ENCODE data around the gene MDFI. TPM values are rescaled to one million over a fixed set of nuclear protein-coding genes. Genes with fewer than 3 reads are reported as not detected.

Gene MDFI, protein sequence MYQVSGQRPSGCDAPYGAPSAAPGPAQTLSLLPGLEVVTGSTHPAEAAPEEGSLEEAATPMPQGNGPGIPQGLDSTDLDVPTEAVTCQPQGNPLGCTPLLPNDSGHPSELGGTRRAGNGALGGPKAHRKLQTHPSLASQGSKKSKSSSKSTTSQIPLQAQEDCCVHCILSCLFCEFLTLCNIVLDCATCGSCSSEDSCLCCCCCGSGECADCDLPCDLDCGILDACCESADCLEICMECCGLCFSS
- 0.44 and 5.3 TPM in 2 replicates for total RNA-seq (2012; rRNA removed)

DNA sequence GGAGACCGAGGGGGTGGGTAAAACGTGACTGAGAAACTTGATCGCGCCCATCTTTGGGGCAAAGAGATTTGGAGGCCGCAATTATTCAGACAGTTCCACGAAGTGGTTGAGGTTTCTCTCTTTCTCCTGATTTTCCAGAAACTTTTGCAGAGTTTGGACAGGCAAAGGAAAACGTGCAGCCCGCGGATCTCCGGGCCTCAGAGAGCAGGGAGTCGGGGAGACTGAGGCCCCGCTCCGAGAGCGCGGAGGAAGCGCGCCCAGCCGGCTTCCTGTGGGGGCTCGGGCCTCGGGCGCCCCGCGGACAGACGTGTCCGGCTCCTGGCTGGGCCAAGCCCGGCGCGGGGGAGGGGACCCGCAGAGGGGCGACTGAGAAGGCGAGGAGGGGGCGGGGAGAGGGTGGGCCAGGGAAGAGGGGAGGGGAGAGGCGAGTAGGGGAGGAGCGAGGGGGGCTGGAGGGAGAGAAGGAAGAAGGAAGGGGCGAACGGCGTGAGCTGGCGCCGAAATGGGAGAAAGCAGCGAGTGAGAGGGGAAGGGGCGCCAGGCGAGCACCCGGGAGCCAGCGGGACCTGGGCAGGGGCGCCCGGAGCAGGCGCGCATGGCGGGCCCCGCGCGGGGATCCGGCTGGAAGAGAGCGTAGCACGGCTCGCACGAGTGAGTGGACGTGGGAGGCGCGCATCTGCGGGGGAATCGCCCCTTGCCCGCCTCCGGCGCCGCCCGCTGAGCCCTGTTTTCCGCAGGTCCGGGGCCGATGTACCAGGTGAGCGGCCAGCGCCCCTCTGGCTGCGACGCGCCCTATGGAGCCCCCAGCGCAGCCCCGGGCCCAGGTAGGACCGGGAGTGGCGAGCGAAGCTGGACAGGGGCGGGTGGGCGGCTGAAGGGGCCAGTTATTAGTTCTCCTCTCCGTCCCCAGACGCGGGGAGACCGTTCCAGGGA, at the start of gene MDFI:
Gene MDFI, plus strand, starts transcription at position 467 of the 933 bp plus-strand sequence. Its CDS starts 282 bp downstream, at position 749.
- Histone ChIP-seq H3K4me1 (ENCODE audit: control insufficient read depth, insufficient read depth, low read length) (peaks cover 4% of the 10 kb centered on the region), H3K27me3 (ENCODE audit: control insufficient read depth, insufficient read depth, low read length) (peaks cover 96% of the 10 kb centered on the region), H3K9me3 (replicated peaks; ENCODE audit: low read length) (no peaks in the 10 kb centered on the region), H3K4me2 (ENCODE audit: low read length) (peak within 1 kb of the TSS; percentile 69), H3K36me3 (ENCODE audit: insufficient read depth, low read length) (no peaks in the 10 kb centered on the region), H3K4me3 (ENCODE audit: low read length) (peak within 1 kb of the TSS; percentile 42), H3K9ac (ENCODE audit: low read depth, low read length) (no peak within 1 kb of the TSS)

DNA sequence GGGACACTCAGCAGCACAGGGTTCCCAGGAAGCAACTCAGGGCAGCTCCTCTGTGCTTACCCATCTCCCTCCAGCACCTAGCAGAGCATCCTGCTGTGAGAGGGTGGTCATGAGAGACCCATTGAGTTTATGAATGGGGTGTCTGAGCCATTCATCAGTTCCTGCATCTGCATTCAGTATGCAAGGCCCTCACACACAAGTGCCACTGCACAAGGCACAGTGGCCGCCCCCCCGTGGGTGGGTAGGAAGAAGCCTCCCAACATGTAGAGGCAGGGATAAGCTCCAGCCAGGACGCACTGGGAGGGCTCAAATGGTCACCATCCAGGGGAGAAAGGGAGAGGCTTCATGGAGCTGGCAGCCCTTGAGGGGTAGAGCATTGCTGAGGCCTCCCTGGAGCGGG, 49.0 kb upstream of the MDFI start:
- Histone ChIP-seq H3K4me2 (ENCODE audit: low read length) (no peak overlapping the region), H3K27me3 (ENCODE audit: control insufficient read depth, insufficient read depth, low read length) (no peaks in the 10 kb centered on the region), H3K9ac (ENCODE audit: low read depth, low read length) (no peak overlapping the region), H3K4me1 (ENCODE audit: control insufficient read depth, insufficient read depth, low read length) (no peaks in the 10 kb centered on the region), H3K4me3 (ENCODE audit: low read length) (no peak overlapping the region), H3K36me3 (ENCODE audit: insufficient read depth, low read length) (no peaks in the 10 kb centered on the region), H3K9me3 (replicated peaks; ENCODE audit: low read length) (no peaks in the 10 kb centered on the region)

DNA sequence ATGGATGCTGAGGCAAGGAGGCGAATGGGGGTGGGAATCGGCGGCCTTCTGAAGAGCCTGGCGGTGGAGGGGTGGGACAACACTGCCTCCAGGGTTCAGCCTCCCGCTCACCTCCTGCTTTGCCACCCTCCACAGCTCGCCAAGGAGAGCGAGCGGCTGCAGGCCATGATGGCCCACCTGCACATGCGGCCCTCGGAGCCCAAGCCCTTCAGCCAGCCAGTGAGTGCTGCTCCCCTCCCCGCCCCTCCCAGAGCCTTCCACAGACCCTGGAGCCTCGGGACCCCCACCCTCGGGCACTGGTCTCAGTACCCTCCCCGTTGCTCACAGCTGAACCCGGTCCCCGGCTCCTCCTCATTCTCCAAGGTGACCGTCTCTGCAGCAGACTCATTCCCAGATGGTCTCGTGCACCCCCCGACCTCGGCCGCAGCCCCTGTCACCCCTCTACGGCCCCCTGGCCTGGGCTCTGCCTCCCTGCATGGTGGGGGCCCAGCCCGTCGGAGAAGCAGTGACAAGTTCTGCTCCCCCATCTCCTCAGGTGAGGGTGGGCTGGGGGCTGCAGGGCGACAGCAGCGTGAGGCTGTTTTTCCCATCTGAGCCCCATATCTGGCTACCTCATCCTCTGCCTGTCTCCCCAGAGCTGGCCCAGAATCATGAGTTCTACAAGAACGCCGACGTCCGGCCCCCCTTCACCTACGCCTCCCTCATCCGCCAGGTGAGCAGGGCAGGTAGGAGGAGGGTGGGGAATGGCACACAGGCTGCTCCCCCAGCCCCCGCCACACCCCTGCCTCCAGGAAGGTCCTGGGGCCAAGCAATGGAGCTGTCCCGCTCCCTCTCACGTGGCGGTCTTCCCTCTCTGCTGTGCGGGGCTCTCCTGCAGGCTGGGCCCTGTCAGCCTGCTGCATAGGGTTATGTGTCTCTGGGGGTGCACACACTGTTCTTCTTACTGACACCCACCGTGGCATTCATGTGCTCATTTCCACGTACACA, 48.3 kb upstream of the MDFI start:
- H3K27me3 ChIP-seq (ENCODE audit: control insufficient read depth, insufficient read depth, low read length), result no peaks in the 10 kb centered on the region
- no peaks in the 10 kb centered on the region for H3K9me3 ChIP-seq (replicated peaks; ENCODE audit: low read length)
- H3K4me1 ChIP-seq (ENCODE audit: control insufficient read depth, insufficient read depth, low read length), result no peaks in the 10 kb centered on the region
- H3K4me3 ChIP-seq (ENCODE audit: low read length), result no peak overlapping the region
- no peaks in the 10 kb centered on the region for H3K36me3 ChIP-seq (ENCODE audit: insufficient read depth, low read length)
- H3K4me2 ChIP-seq (ENCODE audit: low read length), result no peak overlapping the region
- no peak overlapping the region for H3K9ac ChIP-seq (ENCODE audit: low read depth, low read length)

DNA sequence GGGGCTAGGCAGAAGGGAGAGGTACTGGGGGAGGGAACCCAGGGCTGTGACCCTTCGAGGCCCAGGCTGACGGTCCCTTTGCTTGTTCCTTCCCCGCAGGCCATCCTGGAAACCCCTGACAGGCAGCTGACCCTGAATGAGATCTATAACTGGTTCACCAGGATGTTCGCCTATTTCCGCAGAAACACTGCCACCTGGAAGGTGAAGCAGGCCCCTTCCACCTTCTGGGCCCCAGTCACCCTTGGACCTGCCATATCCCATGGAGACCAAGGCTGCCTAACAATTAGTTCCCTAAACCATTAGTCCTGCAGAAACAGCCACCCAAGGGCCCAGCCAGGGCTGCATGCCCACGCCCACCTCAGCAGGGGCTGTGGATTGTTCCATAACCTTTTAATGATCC, 47.1 kb upstream of the MDFI start:
- Histone ChIP-seq H3K9ac (ENCODE audit: low read depth, low read length) (no peak overlapping the region), H3K9me3 (replicated peaks; ENCODE audit: low read length) (no peaks in the 10 kb centered on the region), H3K36me3 (ENCODE audit: insufficient read depth, low read length) (no peaks in the 10 kb centered on the region), H3K4me2 (ENCODE audit: low read length) (no peak overlapping the region), H3K27me3 (ENCODE audit: control insufficient read depth, insufficient read depth, low read length) (no peaks in the 10 kb centered on the region), H3K4me1 (ENCODE audit: control insufficient read depth, insufficient read depth, low read length) (no peaks in the 10 kb centered on the region), H3K4me3 (ENCODE audit: low read length) (no peak overlapping the region)

DNA sequence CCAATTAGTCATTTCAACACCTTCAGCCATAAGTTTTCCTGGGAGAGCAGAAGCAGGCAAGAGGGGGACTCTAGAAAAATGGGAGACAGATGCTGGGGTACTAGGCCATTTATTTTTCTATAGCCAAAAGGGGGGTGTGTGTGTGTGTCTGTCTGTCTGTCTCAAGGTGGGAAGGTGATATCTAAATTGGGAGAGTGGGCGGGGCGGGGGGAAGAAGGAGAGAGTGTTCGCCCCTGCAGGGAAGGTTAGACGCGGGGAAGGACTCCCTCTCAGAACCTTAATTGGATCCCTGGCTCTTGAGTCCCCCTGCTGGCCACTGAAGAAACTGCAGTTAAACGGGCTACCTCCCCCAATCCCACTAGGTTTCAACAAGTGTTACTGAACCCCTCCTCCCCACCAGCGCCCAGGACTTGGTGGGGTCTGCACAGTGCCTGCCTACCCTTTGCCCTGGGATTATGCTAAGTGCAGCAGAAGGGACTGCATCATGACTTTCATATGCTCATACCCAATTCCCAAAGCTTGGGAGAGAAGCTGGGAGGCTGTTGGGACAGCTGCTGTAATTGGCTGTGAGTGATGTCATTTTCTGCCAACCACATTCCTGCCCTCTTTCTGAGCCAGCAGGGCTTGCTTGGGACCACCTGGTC, 46.3 kb upstream of the MDFI start:
- H3K9ac ChIP-seq (ENCODE audit: low read depth, low read length), result no peak overlapping the region
- H3K36me3 ChIP-seq (ENCODE audit: insufficient read depth, low read length), result no peaks in the 10 kb centered on the region
- H3K4me1 ChIP-seq (ENCODE audit: control insufficient read depth, insufficient read depth, low read length), result no peaks in the 10 kb centered on the region
- H3K4me3 ChIP-seq (ENCODE audit: low read length), result no peak overlapping the region
- no peak overlapping the region for H3K4me2 ChIP-seq (ENCODE audit: low read length)
- H3K27me3 ChIP-seq (ENCODE audit: control insufficient read depth, insufficient read depth, low read length), result no peaks in the 10 kb centered on the region
- no peaks in the 10 kb centered on the region for H3K9me3 ChIP-seq (replicated peaks; ENCODE audit: low read length)

DNA sequence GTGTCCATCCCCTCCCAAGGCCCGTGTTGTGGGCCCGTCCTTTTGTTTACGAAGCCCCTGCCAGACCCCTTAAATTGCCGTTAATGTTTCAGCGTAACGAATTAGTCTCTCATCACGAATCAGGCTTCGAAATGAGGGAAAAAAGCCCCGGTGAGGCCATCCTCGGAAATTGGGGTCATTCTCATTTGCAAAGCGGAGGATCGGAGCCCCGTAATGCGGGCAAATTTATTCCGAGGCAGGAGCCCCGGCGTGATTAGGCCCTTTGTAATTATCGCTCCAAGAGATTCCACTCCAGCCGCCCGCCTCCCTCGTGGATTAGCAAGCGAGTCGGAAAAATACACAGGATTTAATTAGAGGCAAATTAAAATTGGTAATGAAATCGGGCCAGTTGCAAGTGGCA, 44.9 kb upstream of the MDFI start:
- Histone ChIP-seq H3K9ac (ENCODE audit: low read depth, low read length) (no peak overlapping the region), H3K4me3 (ENCODE audit: low read length) (no peak overlapping the region), H3K27me3 (ENCODE audit: control insufficient read depth, insufficient read depth, low read length) (no peaks in the 10 kb centered on the region), H3K4me2 (ENCODE audit: low read length) (no peak overlapping the region), H3K4me1 (ENCODE audit: control insufficient read depth, insufficient read depth, low read length) (no peaks in the 10 kb centered on the region), H3K9me3 (replicated peaks; ENCODE audit: low read length) (no peaks in the 10 kb centered on the region), H3K36me3 (ENCODE audit: insufficient read depth, low read length) (no peaks in the 10 kb centered on the region)

DNA sequence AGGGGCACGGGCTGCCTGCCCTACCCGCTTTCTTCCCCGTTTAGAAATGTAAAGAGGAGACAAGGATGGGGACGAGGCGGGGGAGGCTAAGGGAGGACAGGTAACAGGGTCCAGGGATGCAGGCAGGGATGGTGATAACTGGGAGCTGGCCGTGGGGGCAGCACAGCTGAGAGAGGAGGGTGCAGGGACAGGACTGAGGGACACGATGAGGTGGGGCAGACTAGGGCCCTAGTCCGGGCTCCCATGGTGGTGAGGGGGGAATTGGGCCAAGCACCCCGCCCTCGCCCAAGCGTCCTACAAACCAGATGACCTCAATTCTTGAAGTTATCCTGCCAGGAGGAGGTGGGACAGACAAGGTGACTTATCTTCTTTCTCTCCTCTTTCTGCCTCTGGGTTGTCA, 44.4 kb upstream of the MDFI start:
- Histone ChIP-seq H3K9me3 (replicated peaks; ENCODE audit: low read length) (no peaks in the 10 kb centered on the region), H3K27me3 (ENCODE audit: control insufficient read depth, insufficient read depth, low read length) (no peaks in the 10 kb centered on the region), H3K4me1 (ENCODE audit: control insufficient read depth, insufficient read depth, low read length) (no peaks in the 10 kb centered on the region), H3K36me3 (ENCODE audit: insufficient read depth, low read length) (no peaks in the 10 kb centered on the region), H3K4me3 (ENCODE audit: low read length) (no peak overlapping the region), H3K4me2 (ENCODE audit: low read length) (no peak overlapping the region), H3K9ac (ENCODE audit: low read depth, low read length) (no peak overlapping the region)

DNA sequence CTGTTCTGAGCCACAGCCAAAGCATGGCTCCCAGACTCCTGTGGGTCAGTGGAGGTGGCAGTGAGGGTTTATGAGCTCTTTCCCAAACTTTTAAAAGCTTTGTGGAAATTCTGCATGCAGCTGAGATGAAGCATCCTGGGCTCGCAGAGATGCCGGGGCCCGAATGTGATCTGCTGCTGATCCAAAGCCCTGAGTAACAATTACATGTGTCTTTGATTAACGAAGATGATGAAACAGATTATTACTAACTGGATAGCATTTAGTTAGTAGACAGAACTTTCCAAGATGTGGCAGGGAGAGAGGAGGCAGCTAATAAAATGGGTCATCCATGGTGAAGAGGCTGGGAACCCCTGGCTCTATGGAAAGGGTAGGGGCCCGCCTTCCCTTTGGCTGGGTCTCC, 43.9 kb upstream of the MDFI start:
- Histone ChIP-seq H3K9me3 (replicated peaks; ENCODE audit: low read length) (no peaks in the 10 kb centered on the region), H3K4me3 (ENCODE audit: low read length) (no peak overlapping the region), H3K27me3 (ENCODE audit: control insufficient read depth, insufficient read depth, low read length) (no peaks in the 10 kb centered on the region), H3K36me3 (ENCODE audit: insufficient read depth, low read length) (no peaks in the 10 kb centered on the region), H3K4me2 (ENCODE audit: low read length) (no peak overlapping the region), H3K9ac (ENCODE audit: low read depth, low read length) (no peak overlapping the region), H3K4me1 (ENCODE audit: control insufficient read depth, insufficient read depth, low read length) (no peaks in the 10 kb centered on the region)

DNA sequence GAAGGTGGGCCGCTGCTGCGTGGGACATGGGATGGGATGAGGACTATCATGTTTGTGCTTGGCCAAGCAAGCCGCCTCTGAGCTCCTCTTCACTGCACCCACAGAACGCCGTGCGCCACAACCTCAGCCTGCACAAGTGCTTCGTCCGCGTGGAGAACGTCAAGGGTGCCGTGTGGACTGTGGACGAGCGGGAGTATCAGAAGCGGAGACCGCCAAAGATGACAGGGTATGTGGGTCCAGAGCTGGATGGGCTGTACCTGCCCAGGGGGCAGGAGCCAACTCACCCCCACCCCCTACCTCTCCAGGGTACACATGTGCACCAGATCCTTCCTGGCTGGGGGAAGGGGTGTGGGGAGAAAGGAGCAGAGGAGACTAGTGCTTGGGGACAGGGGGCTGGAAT, 43.5 kb upstream of the MDFI start:
- Histone ChIP-seq H3K4me2 (ENCODE audit: low read length) (no peak overlapping the region), H3K9me3 (replicated peaks; ENCODE audit: low read length) (no peaks in the 10 kb centered on the region), H3K27me3 (ENCODE audit: control insufficient read depth, insufficient read depth, low read length) (no peaks in the 10 kb centered on the region), H3K9ac (ENCODE audit: low read depth, low read length) (no peak overlapping the region), H3K36me3 (ENCODE audit: insufficient read depth, low read length) (no peaks in the 10 kb centered on the region), H3K4me3 (ENCODE audit: low read length) (no peak overlapping the region), H3K4me1 (ENCODE audit: control insufficient read depth, insufficient read depth, low read length) (no peaks in the 10 kb centered on the region)

DNA sequence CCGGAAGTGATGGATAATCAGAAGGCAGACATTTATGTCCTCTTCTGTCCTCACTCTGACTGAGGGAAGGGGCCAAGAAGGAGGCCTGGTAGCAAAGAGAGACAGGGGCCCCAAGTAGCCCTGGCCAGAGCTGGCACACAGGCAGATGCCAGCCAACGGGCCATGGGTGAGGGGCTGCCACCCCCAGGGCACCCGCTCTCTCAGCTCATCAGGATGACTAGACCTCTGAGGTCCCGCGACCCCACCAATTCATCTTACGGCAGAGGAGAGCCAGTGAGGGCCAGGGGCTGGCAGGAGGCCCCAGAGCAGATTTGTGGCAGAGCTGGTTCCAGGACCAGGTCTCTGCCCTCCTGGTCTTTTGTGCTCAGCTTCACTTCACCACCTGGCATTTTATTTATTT, 43.1 kb upstream of the MDFI start:
- H3K9me3 ChIP-seq (replicated peaks; ENCODE audit: low read length), result no peaks in the 10 kb centered on the region
- H3K4me3 ChIP-seq (ENCODE audit: low read length), result no peak overlapping the region
- no peaks in the 10 kb centered on the region for H3K36me3 ChIP-seq (ENCODE audit: insufficient read depth, low read length)
- no peak overlapping the region for H3K4me2 ChIP-seq (ENCODE audit: low read length)
- H3K4me1 ChIP-seq (ENCODE audit: control insufficient read depth, insufficient read depth, low read length), result no peaks in the 10 kb centered on the region
- no peaks in the 10 kb centered on the region for H3K27me3 ChIP-seq (ENCODE audit: control insufficient read depth, insufficient read depth, low read length)
- H3K9ac ChIP-seq (ENCODE audit: low read depth, low read length), result no peak overlapping the region
